Breast epithelium (tissue), 3 donors: ENCODE measurements around the gene SERGEF.

Experiments
- CTCF ChIP-seq, 3 donors: fragments of 450-650 bp; IDR thresholded peaks; one replicate each; pipeline ENCODE4 v1.5.1; 2016 to 2017; ENCODE audit warnings: antibody characterized with exemption in 3 of 3, mild to moderate bottlenecking in 3 of 3, moderate library complexity in 3 of 3
- POLR2AphosphoS5 ChIP-seq, 3 donors: sonication (generic); formaldehyde crosslinking; IDR thresholded peaks; one replicate each; pipeline ENCODE4 v1.6.1; 2017; ENCODE audit warnings: antibody characterized with exemption in 3 of 3

DNA sequence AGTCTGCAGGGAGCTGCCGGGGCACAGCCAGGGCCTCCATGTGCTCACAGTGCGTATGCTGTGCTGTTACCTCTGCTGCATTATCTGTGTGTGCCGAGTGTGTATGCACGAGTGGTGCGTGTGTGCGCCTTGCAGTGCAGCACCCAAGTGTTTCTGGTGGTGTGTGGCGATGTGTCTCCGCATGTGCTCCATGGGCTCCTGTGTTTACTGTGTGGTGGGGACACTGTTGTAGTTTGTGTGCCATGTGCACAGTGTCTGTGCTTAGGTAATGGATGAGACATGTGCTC lies 246.8 kb downstream of the SERGEF start:
- TF ChIP-seq CTCF (IDR thresholded peaks at IDR 0.05) = no peak
- TF ChIP-seq POLR2AphosphoS5 (IDR thresholded peaks at IDR 0.05) = no peak
